GM18517 (cell line): ENCODE results near the gene SCOC.
"Not testable (repeated sequence)": the region's sequence is repeated elsewhere in the genome, so short reads cannot be mapped to it uniquely, and the experiment has no call there.

Experiments used
- ATAC-seq: cut with Tn5 transposase; IDR thresholded peaks from one replicate; pipeline ENCODE4 v1.9.1; 2021; ENCODE audit warnings: mild to moderate bottlenecking, moderate library complexity; ENCODE audit not compliant: unreplicated experiment

The SCOC gene

GRCh38 chr4:140359562-140360427 is 13.7 kb upstream of the SCOC start:
- peak; percentile 95 for ATAC-seq

DNA sequence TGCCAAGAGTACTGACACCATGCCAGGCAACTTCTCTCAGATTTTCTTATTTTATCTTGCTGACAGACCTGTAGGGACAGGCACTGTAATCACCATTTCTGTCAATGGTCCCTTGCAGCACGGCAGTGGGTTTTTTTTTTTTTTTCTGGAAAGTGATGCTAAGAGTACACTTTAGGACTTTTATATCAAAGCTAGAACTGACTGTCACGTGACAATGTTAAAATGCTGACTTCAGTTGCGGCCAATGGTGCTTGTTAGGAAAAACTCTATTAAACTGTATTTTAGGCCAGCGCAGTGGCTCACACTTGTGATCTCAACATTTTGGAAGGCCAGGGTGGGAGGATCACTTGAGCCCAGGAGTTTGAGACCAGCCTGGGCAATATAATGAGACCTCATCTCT is 12.3 kb upstream of the SCOC start:
- no peak for ATAC-seq

- no peak for ATAC-seq
These were observed 10.4 kb upstream of the SCOC start for GRCh38 chr4:140363051-140363450.

GRCh38 chr4:140363558-140363957 is 9.9 kb upstream of the SCOC start:
- no peak for ATAC-seq

DNA sequence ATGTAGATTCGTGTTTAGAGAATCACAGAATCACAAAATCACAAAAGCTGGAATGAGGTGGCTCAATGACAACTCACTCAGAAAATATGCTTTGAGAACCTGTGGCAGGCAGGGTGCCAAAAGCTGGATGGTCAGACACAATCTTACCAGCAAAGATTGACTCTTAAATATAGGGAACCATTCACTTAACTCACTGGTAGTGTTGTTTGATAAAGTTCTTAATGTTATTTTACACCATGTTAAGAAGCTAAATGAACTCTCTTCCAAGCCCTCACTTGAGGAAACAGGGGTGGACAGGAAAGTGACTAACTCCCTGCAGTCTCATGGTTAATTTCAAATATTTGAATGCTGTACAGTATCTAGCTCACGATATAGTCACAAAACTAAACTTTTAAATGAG is 5.7 kb upstream of the SCOC start:
- ATAC-seq: no peak

DNA sequence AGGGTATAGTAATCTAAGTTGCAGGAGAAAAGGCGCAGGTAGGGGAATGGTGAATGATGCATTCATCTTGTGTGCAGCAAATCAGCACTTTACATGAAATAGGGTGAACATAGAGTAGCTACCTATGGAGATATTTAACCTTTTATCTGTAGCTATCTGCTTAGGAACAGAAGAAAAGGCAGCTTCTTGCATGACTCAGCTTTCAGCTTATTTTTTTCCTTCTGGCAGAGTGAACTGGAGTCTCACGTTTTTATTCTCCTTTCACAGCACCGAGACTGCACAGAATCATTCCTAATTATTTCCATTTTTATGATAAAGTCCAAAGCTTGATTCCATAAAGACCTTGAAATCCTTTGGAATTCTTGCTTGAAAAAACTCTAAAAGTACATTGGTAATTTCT is 4.8 kb upstream of the SCOC start:
- no peak for ATAC-seq

DNA sequence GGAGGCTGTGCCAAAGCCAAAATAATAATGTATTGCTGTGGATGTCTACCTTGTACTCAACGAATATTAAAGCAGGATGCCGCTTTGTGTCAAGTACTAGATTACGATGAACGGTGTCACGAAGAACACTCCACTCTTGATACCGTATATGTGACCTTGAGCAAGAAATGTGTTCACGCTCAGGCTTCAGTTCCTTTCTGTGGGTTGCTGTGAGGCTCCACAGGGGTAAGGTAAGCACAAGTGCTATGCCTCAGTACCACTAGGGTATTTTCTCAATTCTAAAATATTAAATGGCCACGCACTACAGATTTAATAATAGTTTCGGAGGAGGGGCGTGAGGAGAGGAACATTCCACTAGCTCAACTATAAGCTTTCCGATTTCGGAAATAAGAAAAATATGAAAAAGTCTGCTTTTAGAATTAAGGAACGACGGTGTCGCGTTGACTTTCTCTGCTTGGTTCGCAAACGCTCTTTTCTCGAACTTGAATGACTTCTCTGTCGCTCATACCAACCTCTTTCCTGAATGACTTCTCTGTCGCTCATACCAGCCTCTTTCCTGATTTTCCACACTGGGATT is 607 bp upstream of the SCOC start:
- peak; percentile 55 for ATAC-seq

GRCh38 chr4:140374130-140374477 is 658 bp downstream of the SCOC start:
- ATAC-seq: no peak

- no peak for ATAC-seq
These were observed 9.3 kb downstream of the SCOC start for GRCh38 chr4:140382732-140383131.

- no peak for ATAC-seq
These were observed 14.6 kb downstream of the SCOC start for GRCh38 chr4:140388015-140388414.

DNA sequence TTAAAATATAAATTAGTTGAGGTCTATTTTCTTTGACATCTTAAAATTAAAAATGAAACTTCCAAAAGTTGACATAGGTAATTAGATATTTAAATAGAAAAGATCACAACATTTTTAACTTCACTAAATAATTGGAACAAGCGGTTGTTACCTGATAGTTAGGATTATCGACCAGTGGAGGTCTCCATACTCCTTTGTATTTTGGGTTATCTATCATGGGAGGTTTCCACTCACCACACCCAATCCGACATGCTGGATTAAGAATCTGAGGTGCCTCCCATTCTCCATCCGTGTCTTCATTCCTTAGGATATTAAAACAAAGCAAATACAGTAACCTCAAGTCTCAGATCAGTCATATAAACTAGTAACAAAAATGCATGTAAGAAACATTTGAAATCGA is 22.2 kb downstream of the SCOC start:
- ATAC-seq: no peak

- ATAC-seq: no peak
These were observed 26.7 kb downstream of the SCOC start for GRCh38 chr4:140400111-140400510.

DNA sequence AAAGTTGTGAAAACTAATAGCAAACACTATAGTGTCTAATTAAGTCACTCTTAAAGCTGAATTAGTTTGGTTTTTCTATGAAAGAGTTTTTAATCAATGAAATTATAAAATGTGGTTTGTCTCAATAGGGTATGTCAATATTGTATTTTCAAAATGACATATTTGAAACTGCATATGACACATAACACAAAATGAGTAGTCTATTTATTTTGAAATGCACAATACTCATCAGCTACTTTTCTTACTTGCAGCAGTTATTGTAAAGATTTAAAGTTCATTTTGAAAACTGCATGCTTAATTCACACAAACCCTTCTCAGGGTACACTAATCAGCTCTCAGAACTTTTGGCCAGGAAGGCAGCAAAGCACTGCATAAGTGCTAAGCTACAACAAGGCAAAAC is 32.8 kb downstream of the SCOC start:
- no peak for ATAC-seq

DNA sequence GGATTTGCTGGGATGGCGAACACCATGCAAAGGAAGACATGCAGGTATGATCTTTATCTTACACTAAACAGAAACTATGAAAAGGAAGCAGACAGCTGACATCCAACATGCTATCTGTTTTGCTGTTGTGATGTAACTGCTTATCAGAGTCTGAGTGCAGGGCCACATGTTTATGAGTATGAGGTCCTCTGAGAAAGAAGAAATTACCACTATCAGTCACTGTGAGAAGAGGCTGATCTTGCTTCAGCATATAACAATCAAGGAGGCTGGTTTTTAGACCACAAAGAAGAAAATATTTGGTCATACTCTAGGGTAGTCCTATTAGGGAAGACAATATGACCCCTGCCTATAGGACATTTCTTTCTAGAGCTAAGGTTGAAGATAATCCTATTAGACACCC is 35.5 kb downstream of the SCOC start:
- no peak for ATAC-seq

- ATAC-seq: not testable (repeated sequence)
These were observed 39.9 kb downstream of the SCOC start for GRCh38 chr4:140413130-140413969.

- ATAC-seq: no peak
These were observed 49.7 kb downstream of the SCOC start for GRCh38 chr4:140423106-140423505.

- ATAC-seq: peak; percentile 25
These were observed 53.2 kb downstream of the SCOC start for GRCh38 chr4:140426610-140427105.

DNA sequence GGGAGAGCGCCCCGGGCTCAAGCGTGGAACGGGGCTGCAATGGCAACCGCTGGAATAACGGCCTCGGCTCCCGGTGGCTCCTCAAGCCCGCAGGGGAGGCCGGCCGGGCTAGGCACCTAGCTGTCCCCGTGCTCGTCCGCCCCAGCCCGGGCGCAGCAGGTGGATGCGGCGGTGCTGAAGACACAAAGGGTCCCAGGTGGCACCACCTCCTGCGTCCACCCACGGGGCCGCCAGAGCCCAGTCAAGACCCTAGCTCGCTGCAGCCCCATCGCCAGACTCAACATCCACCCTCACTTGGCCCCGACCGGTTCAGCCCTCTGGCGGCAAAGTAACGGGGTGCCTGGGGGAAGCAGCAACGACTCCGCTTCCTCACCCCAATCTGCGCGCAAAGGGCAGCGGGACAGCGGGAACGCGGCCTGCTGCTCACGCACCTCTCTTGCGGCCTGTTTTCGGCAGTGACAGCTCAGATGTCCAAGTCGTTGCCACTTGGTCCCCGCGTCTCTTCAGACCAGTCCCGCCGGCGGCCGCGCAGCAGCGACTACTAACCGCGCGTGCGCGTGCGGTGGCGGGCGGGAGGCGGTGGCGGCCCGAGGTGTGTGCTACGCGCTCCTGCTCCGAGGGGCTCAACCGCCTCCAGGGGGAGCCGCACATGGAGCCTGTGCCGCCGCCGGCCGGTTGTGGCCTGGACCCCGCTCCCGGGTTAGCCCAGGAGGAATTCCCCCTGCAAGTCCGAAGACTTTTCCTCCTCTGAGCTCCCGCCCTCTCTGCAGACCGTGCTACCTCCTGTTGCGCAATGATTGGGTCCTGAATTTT is 53.9 kb downstream of the SCOC start, which contains the start of gene CLGN:
Gene CLGN (minus strand): TSS at position 543 of the 813 bp plus-strand sequence. CDS start 14,570 bp downstream, outside the sequence.
- peak; percentile 68 for ATAC-seq

GRCh38 chr4:140427919-140428471 is 54.5 kb downstream of the SCOC start:
- no peak for ATAC-seq
